GM13977 (cell line): Measurements from ENCODE around the gene CHTF8.

ENCODE experiments used
- DNase-seq: peaks from one replicate; pipeline ENCODE4 v3.0.0; 2012; ENCODE audit warnings: low spot score
- in situ Hi-C: fragments of 300-500 bp; cut with MboI; formaldehyde crosslinking; loops from one replicate; pipeline ENCODE4 v1.12.0; 2022; ENCODE audit warnings: low sequenced_read_pairs, low pct_unique_long_range_greater_than_20kb, mixed read lengths, inconsistent platforms; ENCODE audit not compliant: unreplicated experiment
- TF ChIP-seq, protein P1 (sequence below): IDR thresholded peaks from 2 replicates; pipeline ENCODE4 v1.5.1; 2012; ENCODE audit warnings: mild to moderate bottlenecking, control low read depth; ENCODE audit not compliant: insufficient read depth; ENCODE audit errors: extremely low read depth, missing control alignments

CHTF8 gene

DNA sequence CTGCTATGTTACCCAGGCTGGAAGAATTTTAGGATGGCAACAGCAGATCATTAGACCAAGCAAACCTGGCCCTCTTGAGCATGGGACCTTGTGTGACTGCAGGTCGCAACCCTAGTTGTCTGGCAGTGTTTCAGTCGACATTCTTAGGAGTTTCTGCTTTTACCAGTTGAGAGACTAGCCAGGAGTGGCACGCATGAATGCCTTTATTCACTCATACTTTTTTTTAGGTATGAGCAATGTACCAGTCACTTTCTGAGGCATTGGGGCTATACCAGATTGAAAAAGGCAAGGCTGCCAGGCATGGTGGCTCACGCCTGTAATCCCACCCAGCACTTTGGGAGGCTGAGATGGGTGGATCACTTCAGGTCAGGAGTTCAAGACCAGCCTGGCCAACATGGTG is 55.1 kb downstream of the CHTF8 start:
- TF ChIP-seq, protein P1, sequence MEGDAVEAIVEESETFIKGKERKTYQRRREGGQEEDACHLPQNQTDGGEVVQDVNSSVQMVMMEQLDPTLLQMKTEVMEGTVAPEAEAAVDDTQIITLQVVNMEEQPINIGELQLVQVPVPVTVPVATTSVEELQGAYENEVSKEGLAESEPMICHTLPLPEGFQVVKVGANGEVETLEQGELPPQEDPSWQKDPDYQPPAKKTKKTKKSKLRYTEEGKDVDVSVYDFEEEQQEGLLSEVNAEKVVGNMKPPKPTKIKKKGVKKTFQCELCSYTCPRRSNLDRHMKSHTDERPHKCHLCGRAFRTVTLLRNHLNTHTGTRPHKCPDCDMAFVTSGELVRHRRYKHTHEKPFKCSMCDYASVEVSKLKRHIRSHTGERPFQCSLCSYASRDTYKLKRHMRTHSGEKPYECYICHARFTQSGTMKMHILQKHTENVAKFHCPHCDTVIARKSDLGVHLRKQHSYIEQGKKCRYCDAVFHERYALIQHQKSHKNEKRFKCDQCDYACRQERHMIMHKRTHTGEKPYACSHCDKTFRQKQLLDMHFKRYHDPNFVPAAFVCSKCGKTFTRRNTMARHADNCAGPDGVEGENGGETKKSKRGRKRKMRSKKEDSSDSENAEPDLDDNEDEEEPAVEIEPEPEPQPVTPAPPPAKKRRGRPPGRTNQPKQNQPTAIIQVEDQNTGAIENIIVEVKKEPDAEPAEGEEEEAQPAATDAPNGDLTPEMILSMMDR = no peak
- no peak for DNase-seq
- in situ Hi-C loops = no loop called here

DNA sequence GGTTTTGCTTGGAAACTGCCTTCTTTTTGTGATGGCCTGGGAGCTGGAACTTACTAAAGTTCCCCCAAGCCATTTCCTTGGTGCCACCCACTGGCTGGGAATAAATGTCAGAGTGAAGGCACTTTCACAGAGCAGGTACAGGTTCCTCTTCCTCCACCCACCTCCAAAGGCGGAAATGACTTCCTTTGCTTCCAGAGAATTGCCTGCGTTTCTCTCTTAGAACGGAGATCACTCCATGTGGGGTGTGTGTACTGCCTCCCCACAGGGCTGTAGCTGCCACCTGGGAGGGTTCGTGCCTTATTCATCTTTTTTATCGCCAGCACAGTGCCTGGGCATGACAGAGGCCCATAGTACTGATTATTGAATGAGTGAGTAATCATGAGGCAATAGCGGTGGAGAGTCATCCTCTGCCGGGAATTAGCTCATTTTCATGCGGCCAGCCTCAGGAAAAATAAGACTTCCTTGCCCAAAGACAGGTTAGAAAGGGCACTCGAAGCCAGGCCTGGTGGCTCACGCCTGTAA is 59.1 kb downstream of the CHTF8 start:
- TF ChIP-seq, protein P1 = no peak
- DNase-seq = no peak
- in situ Hi-C loops = no loop called here

DNA sequence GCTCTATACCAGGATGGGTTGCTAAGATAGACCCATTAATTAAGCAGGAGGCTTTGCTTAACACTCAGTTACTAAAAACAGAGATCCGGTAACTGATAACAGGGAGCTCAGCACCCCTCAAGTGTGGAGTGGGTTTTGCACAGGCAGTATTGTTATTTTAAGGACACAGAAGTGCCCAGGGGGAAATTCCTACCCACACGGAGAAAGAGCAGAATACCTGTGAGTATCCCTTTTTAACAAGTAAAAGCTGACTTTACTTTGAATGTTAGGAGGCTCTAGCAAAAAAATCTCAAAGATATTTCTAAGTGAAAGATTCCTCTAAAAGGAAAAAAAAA is 59.8 kb downstream of the CHTF8 start:
- DNase-seq = no peak
- TF ChIP-seq, protein P1 = no peak
- in situ Hi-C loops = no loop called here

DNA sequence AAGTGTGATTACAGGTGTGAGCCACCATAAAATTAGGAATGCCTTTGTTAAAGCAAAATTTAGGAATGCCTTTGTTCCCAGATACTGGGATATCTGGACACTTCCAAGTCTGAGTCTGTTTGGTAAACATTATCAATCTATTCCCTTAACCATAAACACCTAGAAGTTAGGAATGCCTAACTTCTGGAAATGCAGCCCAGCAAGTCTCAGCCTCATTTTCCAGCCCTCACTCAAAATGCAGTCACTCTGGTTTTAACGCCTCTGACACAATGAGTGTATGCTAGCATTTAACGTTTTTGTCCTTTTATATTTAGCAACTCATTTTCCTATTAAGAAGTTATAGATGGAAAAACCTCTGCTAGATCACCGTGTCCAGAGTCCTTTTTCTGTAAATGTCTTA is 61.4 kb downstream of the CHTF8 start:
- TF ChIP-seq, protein P1 = no peak
- no peak for DNase-seq
- in situ Hi-C loops = no loop called here

DNA sequence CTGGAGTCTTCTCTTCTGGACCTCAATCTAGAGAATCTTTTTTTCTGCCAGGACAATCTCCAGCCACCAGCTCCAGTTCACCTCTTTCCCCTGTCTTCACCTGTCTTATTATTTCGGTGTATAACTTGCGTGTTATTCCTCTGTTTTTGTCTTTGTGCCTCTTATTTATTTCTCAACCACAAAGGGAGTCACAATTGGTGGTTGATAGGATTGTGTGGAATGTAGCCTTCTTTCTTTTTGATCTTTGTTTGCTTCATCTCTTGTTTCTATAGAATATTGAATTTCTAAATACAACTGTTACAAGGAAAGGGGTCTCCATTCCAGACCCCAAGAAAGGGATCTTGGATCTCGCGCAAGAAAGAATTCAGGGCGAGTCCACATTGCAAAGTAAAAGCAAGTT is 62.9 kb downstream of the CHTF8 start:
- TF ChIP-seq, protein P1 = no peak
- DNase-seq = no peak
- in situ Hi-C loops = no loop called here
